Left lung (tissue), 10 donors: ENCODE data around the gene ZNF219. TPM values are rescaled to one million over a fixed set of nuclear protein-coding genes. Genes with fewer than 3 reads are reported as not detected.

Source experiments
- ATAC-seq: fragments of 200-7000 bp; cut with Tn5 transposase; one replicate; pipeline ENCODE4 v1.9.1; 2020; ENCODE audit warnings: moderate library complexity
- DNase-seq, 4 donors: peaks; one replicate each; pipeline ENCODE4 v3.0.0-alpha.2; 2013 to 2020
- H3K27ac ChIP-seq, 2 donors: fragments of 200-600 bp; sonication (generic) in 1 of 2; one replicate each; pipeline versions ENCODE4 v1.5.0 to v1.8.0; 2020 to 2021
- H3K27me3 ChIP-seq, 2 donors: fragments of 200-600 bp; sonication (generic) in 1 of 2; one replicate each; pipeline versions ENCODE4 v1.5.0 to v1.8.0; 2020 to 2021
- H3K36me3 ChIP-seq, 2 donors: fragments of 200-600 bp; sonication (generic) in 1 of 2; one replicate each; pipeline versions ENCODE4 v1.5.0 to v1.8.0; 2020 to 2021
- H3K4me1 ChIP-seq, 2 donors: fragments of 200-600 bp; one replicate each; pipeline ENCODE4 v1.8.0; 2021
- H3K4me3 ChIP-seq, 2 donors: fragments of 200-600 bp; sonication (generic) in 1 of 2; one replicate each; pipeline versions ENCODE4 v1.5.0 to v1.8.0; 2020 to 2021; ENCODE audit warnings: mild to moderate bottlenecking in 1 of 2
- H3K9me3 ChIP-seq, 2 donors: fragments of 200-600 bp; sonication (generic) in 1 of 2; one replicate each; pipeline versions ENCODE4 v1.5.0 to v1.8.0; 2020 to 2021
- CTCF ChIP-seq, 2 donors: fragments of 200-600 bp; sonication (generic) in 1 of 2; IDR thresholded peaks; one replicate each; pipeline versions ENCODE4 v1.5.0 to v1.8.0; 2021; ENCODE audit warnings: antibody characterized with exemption in 2 of 2
- intact Hi-C, 2 donors: fragments of 100-400 bp; cut with DNase I; formaldehyde crosslinking; loops; one replicate each; pipeline versions ENCODE4 v1.11.2 to v1.14.2; 2022
- polyA plus RNA-seq, 6 donors: library from polyadenylated mRNA; unstranded; fragments of 120-200 nt; gene quantifications; one replicate each; pipeline ENCODE4 v1.2.1, GENCODE V29; 2013; ENCODE audit not compliant: insufficient read length in 6 of 6
- total RNA-seq, 2 donors: library from RNA; stranded (reverse); fragmentation: NEBNext Ultra II Directional; extraction: Animal tissue kit (Norgen Biotek cat#: 25700); gene quantifications; one replicate each; pipeline ENCODE4 v1.2.1, GENCODE V29; 2021
- donor health status: DM: no; HTN: yes; CAD: no.
- donor health status: DM: no; HTN: no; CAD: no.

Gene ZNF219
- total and polyA plus RNA-seq, 8 donors = 30.5 to 45.4 (median 35.7) TPM

GRCh38 chr14:21056520-21057163 lies 41.8 kb downstream of the ZNF219 start:
- Histone ChIP-seq H3K4me3 (no peak overlapping the region), H3K36me3 (no peaks in the 10 kb centered on the region), H3K4me1 (no peaks in the 10 kb centered on the region), H3K27ac (no peak overlapping the region), H3K27me3 (no peaks in the 10 kb centered on the region), H3K9me3 (no peaks in the 10 kb centered on the region)
- TF ChIP-seq CTCF (IDR thresholded peaks at IDR 0.05) = no peak
- ATAC-seq (no peak), DNase-seq (no peak)
- intact Hi-C loops = no loop called here

GRCh38 chr14:21055432-21056117 lies 42.9 kb downstream of the ZNF219 start:
- Histone ChIP-seq H3K27ac (no peak overlapping the region), H3K4me3 (no peak overlapping the region), H3K36me3 (no peaks in the 10 kb centered on the region), H3K27me3 (no peaks in the 10 kb centered on the region), H3K4me1 (no peaks in the 10 kb centered on the region), H3K9me3 (no peaks in the 10 kb centered on the region)
- ATAC-seq (no peak), DNase-seq (no peak)
- TF ChIP-seq CTCF (IDR thresholded peaks at IDR 0.05) = no peak
- intact Hi-C loops = no loop called here

- H3K4me1 ChIP-seq = no peaks in the 10 kb centered on the region
- no peak overlapping the region for H3K4me3 ChIP-seq
- intact Hi-C loops = no loop called here
- no peaks in the 10 kb centered on the region for H3K36me3 ChIP-seq
- H3K27ac ChIP-seq = no peak overlapping the region
- no peaks in the 10 kb centered on the region for H3K9me3 ChIP-seq
- DNase-seq (no peak), ATAC-seq (no peak)
- H3K27me3 ChIP-seq = no peaks in the 10 kb centered on the region
- no peak for TF ChIP-seq CTCF (IDR thresholded peaks at IDR 0.05)
Measured at GRCh38 chr14:21054768-21055145, 43.7 kb downstream of the ZNF219 start.

- TF ChIP-seq CTCF (IDR thresholded peaks at IDR 0.05) = no peak
- no peak for DNase-seq
- no peaks in the 10 kb centered on the region for H3K27me3 ChIP-seq
- no peaks in the 10 kb centered on the region for H3K4me1 ChIP-seq
- H3K9me3 ChIP-seq = no peaks in the 10 kb centered on the region
- no peak for ATAC-seq
- no peak overlapping the region for H3K27ac ChIP-seq
- intact Hi-C loops = no loop called here
- H3K36me3 ChIP-seq = no peaks in the 10 kb centered on the region
- no peak overlapping the region for H3K4me3 ChIP-seq
Measured at GRCh38 chr14:21054123-21054767, 44.2 kb downstream of the ZNF219 start.
